GM21381 (cell line): ENCODE data around the gene KLK6.

Source experiments
- ATAC-seq: cut with Tn5 transposase; IDR thresholded peaks from one replicate; pipeline ENCODE4 v1.9.1; 2021; ENCODE audit warnings: mild to moderate bottlenecking, moderate library complexity; ENCODE audit not compliant: unreplicated experiment

KLK6 gene

DNA sequence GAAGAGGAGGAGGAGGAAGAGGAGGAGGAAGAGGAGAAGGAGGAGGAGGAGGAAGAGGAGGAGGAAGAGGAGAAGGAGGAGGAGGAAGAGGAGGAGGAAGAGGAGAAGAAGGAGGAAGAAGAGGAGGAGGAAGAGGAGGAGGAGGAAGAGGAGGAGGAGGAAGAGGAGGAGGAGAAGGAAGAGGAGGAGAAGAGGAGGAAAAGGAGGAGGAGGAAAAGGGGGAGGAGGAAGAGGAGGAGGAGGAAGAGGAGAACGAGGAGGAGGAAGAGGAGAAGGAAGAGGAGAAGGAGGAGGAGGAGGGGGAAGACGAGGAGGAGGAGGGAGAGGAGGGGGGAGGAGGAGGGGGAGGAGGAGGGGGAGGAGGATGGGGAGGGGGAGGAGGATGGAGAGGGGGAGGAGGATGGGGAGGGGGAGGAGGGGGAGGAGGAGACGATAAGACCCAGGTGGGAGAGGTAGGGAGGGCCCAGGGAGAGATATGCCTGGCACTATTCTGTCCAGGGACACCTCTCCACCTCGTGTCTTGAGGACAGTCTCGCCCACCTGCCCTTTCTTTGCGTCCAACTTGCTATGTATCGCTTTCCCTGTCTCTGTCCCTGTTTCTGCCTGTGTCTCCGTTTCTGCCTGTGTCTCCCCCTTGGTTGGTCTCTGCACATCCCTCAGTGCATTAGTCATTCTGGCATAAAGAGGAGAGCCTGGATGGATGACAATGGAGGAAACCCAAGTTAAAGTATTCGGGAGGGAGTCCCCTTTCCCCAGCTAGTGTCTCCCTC is 9.5 kb downstream of the KLK6 start:
- ATAC-seq = no peak

DNA sequence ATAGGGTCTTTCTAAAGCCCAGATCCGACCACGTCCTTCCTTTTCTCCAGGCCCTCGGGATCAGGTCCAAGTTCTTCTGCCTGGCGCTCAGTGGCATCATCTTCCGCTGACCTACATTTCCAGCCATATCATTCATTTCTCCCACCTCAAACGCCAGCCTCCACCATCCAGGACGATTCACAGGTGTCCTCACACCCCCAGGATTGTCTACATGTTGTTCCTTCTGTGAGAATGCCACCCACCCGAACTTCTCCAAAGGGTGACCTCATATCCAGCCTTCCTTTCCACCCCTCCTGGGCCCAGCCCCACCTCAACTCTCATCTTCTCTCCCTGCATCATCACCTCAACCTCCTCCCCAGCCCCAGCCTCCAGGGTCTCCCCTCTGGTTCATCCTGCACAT is 11.8 kb downstream of the KLK6 start:
- no peak for ATAC-seq

- no peak for ATAC-seq
These were observed 16.5 kb downstream of the KLK6 start, which contains the start of gene KLK5 for GRCh38 chr19:50952910-50953309. TSS of gene KLK5 (minus strand) at chr19:50953038. CDS start at chr19:50952657, 381 bp downstream.

- ATAC-seq = no peak
These were observed 19.5 kb downstream of the KLK6 start for GRCh38 chr19:50949861-50950260.

- ATAC-seq = no peak
These were observed 22.3 kb downstream of the KLK6 start for GRCh38 chr19:50947123-50947522.

- no peak for ATAC-seq
These were observed 24.6 kb downstream of the KLK6 start for GRCh38 chr19:50944795-50945194.

DNA sequence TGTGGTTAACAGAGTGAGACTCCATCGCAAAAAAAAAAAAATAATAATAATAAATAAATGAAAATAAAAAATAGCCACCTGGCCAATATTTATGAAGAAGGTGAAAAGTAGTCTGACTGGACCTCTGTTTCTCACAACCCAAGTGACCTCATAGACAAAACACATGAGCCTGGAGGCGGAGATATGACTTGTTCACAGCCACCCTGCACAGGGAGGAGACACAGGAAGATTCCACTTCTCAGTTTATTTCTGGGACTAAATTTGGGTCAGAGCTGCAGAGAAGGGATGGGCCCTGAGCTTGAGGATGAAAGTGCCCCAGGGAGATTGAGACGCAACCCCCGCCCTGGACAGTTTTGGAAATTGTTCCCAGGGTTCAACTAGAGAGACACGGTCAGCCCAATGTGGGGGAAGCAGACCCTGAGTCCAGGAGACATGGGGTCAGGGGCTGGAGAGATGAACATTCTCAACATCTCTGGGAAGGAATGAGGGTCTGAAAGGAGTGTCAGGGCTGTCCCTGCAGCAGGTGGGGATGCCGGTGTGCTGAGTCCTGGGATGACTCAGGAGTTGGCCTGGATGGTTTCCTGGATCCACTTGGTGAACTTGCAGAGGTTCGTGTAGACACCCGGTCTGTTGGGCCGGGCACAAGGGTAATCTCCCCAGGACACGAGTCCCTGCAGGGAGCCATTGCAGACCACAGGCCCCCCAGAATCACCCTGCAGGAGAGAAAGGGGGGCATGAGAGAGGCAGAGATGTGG is 26.1 kb downstream of the KLK6 start:
- no peak for ATAC-seq

DNA sequence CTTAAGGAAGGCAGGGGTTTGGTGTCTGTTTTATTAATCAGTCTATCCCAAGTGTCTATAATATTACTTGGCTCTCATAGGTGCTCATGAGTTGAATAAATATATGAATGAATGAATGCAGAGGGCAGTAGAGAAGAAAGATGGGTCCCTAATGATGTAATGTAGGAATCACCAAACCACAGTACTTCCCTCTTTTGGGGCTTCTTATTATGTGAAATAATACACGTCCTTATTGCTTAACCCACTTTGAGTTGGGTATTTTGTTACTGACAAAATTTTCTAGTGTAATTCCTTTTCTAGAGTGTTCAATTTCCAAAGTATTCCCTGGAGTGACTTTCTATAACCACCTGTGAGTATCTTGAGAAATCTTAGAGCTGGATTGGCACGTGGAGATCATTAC is 29.8 kb downstream of the KLK6 start:
- ATAC-seq = no peak

DNA sequence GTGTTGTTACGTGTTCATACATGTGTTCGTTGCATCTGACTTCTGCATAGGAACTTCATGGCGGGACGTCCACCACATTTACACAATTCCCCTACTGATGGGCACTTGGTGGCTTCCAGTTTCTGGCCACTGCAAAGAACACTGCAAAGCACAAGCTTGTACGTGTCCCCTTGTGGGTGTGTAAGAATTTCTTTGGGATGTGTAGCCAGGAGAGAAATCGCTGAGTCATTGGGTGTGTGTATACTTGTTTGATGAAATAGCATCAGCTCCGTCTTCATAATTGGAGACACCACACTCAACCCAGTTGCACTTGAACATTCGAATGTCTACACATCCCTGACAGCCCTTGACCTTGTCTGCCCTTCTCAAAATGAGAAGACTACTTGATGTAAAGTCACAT is 35.8 kb downstream of the KLK6 start:
- ATAC-seq = no peak

GRCh38 chr19:50932690-50933083 is 36.7 kb downstream of the KLK6 start:
- ATAC-seq = no peak

DNA sequence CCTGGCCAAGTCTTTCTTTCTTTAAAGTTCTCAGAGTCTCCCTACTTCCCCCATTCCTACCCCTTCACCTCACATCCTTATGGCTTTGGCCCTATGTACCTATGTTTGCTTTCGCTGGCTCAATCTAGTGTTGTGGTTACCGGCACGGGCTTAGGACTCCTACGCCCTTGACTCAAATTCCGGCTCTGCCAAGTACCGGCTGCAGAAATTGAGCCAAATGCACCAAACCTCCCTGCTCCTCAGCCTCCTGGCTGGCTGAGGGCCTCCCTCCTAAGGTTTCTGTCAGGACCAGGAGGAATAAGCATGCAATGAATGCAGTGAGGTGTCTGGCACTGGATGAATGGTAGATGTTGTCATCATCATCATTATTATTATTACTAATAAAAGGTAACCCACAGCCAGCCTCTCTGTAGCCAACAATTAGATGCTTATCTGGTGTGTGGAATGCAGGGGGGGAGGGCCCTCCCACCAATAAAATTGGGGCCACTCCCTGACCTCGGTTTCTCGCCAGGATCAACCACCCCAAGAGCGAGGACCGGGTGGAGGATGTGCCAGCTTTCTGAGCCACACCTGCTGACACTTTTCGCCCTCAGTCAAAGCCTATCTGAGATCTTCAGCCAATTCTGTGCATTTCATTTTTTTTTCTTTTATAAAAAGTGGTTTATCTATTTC is 37.2 kb downstream of the KLK6 start:
- ATAC-seq = no peak

DNA sequence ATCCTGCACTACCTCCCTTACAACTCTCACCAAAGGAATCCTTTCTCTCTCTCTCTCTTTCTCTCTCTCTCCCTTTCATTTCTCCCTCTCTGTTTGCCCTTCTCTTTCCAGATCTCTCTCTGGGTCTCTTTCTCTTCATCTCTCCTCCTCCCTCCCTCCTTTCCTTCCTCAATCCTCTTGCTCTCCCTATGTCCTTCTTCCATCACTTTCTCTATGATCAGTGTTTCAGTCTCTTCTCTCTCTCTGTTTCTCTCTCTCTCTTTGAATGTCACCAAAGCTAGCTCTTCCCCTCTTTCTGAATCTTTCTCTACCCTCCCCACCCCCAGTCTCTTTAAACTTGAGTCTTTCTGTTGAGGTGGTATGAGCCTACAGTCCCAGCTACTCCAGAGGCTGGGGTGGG is 38.4 kb downstream of the KLK6 start:
- ATAC-seq = no peak

- ATAC-seq = no peak
These were observed 40.6 kb downstream of the KLK6 start for GRCh38 chr19:50928831-50929230.

GRCh38 chr19:50926144-50926543 is 43.2 kb downstream of the KLK6 start:
- ATAC-seq = no peak

GRCh38 chr19:50925734-50926133 is 43.7 kb downstream of the KLK6 start:
- ATAC-seq = no peak

DNA sequence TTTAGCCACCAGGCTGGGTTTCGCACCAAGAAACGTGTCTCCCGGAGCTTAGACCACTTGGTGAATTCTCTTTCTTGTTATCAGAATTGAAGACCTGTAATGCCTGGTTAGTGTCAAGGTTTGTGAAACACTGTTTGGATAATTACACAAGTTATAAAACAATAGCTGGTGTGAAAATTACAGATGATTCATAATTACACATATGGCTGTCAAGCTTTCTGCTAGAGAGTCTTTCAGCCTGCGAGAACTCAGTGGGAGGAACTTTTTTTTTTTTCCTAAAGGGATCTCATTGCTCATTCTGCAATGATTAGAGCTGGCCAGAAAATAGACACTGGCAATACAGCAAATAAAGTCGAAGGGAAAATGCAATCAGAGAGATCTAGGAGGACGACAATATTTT is 44.8 kb downstream of the KLK6 start:
- no peak for ATAC-seq

DNA sequence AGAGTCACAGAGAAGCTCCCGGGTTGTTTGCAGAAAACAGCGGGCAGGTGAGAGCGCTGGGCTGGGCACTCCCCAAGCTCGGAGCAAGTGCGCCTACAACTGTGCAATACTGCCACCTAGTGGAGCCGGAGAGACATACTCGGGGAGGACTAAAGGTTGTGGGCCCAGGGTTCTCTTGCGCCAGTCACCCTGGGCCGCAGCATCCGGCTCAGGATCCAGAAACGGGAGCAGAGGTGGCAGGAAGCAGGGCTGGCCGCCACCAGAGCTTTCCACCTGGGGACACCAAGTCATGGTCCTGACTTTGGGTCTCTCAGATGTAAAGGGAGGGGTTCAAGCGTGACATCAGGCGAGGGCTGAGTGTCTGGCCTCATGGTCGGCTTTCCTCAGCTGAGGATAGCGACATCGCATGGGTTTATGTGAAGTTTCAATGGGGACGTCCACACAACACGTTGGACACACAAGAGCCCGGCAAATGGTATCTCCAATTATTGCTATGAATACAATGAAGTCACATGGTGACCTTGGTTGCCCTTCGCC is 47.0 kb downstream of the KLK6 start:
- ATAC-seq = peak; percentile 70

GRCh38 chr19:50921426-50922316 is 47.7 kb downstream of the KLK6 start:
- ATAC-seq = no peak

DNA sequence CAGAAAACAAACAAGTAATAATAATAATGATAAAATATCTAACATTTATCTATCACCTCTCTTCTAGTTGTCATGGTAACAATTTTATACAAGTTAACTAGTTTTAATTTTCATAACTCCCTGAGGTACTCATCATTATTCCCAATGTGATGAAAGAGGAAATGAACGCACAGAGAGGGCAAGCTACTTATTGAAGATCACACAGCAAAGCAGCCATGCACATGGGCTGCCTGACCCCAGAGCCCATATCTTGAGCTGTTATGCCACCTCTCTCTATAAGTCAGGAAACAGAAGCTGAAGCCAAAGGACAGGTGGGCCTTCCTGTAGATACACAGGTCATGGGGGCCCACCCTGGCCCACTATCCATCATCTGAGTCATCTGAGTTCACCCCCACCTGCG is 53.3 kb downstream of the KLK6 start:
- ATAC-seq = no peak
